ENCODE measurements around the gene KATNAL2. TPM values are rescaled to one million over a fixed set of nuclear protein-coding genes. Genes with fewer than 3 reads are reported as not detected.

KATNAL2 gene
- total and polyA plus RNA-seq, 2 donors from 2014 or later: 6.9 to 13.4 TPM

DNA sequence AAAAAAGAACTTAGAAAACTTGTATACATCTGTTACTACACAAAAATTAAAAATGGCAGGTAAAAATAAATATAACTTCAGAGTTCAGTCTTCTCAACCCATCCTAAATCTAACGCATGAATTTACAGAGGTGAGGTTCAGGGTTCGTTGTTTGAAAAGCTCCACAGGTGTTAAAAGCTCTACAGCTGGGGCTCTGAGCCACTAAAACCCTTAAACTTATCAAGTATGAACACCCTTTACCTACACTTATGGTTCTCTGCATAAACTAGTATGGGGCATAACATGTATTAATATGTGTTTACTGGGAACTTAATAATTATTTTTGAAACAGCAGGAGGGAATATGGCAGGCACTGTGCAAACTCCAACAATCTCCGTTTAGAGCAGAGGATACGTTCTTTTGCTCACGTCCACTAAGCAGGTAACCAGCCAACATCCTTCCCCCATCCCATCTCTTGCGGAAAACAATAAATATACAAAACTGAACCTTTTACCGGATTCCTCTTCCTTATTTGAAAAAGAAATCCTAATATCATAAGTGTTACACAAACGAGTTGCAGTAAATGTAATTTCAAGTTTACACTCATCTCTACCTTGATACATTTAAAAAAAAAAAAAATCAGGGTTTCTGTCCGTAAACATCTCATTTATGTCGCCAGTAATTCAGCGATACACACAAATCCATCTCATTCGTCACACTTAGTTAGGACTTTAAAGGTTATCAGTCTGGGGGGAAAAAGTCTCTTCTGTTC lies 1.4 kb upstream of the KATNAL2 start:
- Histone ChIP-seq H3K27ac (ENCODE audit: low read depth in 2 of 2, low read length in 2 of 2) (no peak overlapping the region), H3K36me3 (ENCODE audit: control insufficient read depth in 2 of 3, insufficient read depth in 3 of 3, low read length in 3 of 3) (no peaks in the 10 kb centered on the region), H3K4me1 (ENCODE audit: control insufficient read depth in 2 of 3, insufficient read depth in 2 of 3, low read depth in 1 of 3, low read length in 3 of 3) (peaks cover 0 to 9% (median 4%) of the 10 kb centered on the region in 3 donors), H3K9ac (ENCODE audit: low read length in 3 of 3) (peak overlapping the region; percentile 54 to 90 (median 85)), H3K9me3 (ENCODE audit: control insufficient read depth in 2 of 3, insufficient read depth in 1 of 3, low read length in 3 of 3) (no peaks in the 10 kb centered on the region), H3K4me3 (ENCODE audit: low read length in 3 of 3) (peak overlapping the region; percentile 91 to 99 (median 99)), H3K27me3 (ENCODE audit: control insufficient read depth, insufficient read depth, low read length) (no peaks in the 10 kb centered on the region)
- TF ChIP-seq, protein P1, sequence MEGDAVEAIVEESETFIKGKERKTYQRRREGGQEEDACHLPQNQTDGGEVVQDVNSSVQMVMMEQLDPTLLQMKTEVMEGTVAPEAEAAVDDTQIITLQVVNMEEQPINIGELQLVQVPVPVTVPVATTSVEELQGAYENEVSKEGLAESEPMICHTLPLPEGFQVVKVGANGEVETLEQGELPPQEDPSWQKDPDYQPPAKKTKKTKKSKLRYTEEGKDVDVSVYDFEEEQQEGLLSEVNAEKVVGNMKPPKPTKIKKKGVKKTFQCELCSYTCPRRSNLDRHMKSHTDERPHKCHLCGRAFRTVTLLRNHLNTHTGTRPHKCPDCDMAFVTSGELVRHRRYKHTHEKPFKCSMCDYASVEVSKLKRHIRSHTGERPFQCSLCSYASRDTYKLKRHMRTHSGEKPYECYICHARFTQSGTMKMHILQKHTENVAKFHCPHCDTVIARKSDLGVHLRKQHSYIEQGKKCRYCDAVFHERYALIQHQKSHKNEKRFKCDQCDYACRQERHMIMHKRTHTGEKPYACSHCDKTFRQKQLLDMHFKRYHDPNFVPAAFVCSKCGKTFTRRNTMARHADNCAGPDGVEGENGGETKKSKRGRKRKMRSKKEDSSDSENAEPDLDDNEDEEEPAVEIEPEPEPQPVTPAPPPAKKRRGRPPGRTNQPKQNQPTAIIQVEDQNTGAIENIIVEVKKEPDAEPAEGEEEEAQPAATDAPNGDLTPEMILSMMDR (IDR thresholded peaks at IDR 0.05; ENCODE audit: borderline replicate concordance, extremely low read depth, insufficient read depth): no peak
- DNase-seq (peak in 1 of 5 donors; percentile 3), FAIRE-seq (no peak)
- intact Hi-C loops (cut with DNase I): no loop called here

GRCh38 chr18:46916551-46917107 lies 773 bp upstream of the KATNAL2 start:
- TF ChIP-seq, protein P1 (IDR thresholded peaks at IDR 0.05; ENCODE audit: borderline replicate concordance, extremely low read depth, insufficient read depth): no peak
- FAIRE-seq (no peak), DNase-seq (peak in 2 of 5 donors; percentile 73 to 78)
- H3K4me1 ChIP-seq (ENCODE audit: control insufficient read depth in 2 of 3, insufficient read depth in 2 of 3, low read depth in 1 of 3, low read length in 3 of 3): peaks cover 0 to 9% (median 4%) of the 10 kb centered on the region in 3 donors
- intact Hi-C loops (cut with DNase I): no loop called here
- no peaks in the 10 kb centered on the region for H3K36me3 ChIP-seq (ENCODE audit: control insufficient read depth in 2 of 3, insufficient read depth in 3 of 3, low read length in 3 of 3)
- peak overlapping the region; percentile 57 to 83 for H3K27ac ChIP-seq (ENCODE audit: low read depth in 2 of 2, low read length in 2 of 2)
- no peaks in the 10 kb centered on the region for H3K9me3 ChIP-seq (ENCODE audit: control insufficient read depth in 2 of 3, insufficient read depth in 1 of 3, low read length in 3 of 3)
- H3K9ac ChIP-seq (ENCODE audit: low read length in 3 of 3): peak overlapping the region; percentile 54 to 90 (median 85)
- no peaks in the 10 kb centered on the region for H3K27me3 ChIP-seq (ENCODE audit: control insufficient read depth, insufficient read depth, low read length)
- peak overlapping the region; percentile 91 to 99 (median 99) for H3K4me3 ChIP-seq (ENCODE audit: low read length in 3 of 3)

GRCh38 chr18:46917803-46918600 lies 600 bp downstream of the KATNAL2 start:
- Histone ChIP-seq H3K27me3 (ENCODE audit: control insufficient read depth, insufficient read depth, low read length) (no peaks in the 10 kb centered on the region), H3K9ac (ENCODE audit: low read length in 3 of 3) (peak overlapping the region; percentile 58 to 91 (median 71)), H3K4me1 (ENCODE audit: control insufficient read depth in 2 of 3, insufficient read depth in 2 of 3, low read depth in 1 of 3, low read length in 3 of 3) (peaks cover 0 to 9% (median 4%) of the 10 kb centered on the region in 3 donors), H3K9me3 (ENCODE audit: control insufficient read depth in 2 of 3, insufficient read depth in 1 of 3, low read length in 3 of 3) (no peaks in the 10 kb centered on the region), H3K36me3 (ENCODE audit: control insufficient read depth in 2 of 3, insufficient read depth in 3 of 3, low read length in 3 of 3) (no peaks in the 10 kb centered on the region), H3K27ac (ENCODE audit: low read depth in 2 of 2, low read length in 2 of 2) (peak overlapping the region; percentile 96 to 97), H3K4me3 (ENCODE audit: low read length in 3 of 3) (peak overlapping the region; percentile 79 to 99 (median 81))
- intact Hi-C loops (cut with DNase I): no loop called here
- TF ChIP-seq, protein P1 (IDR thresholded peaks at IDR 0.05; ENCODE audit: borderline replicate concordance, extremely low read depth, insufficient read depth): no peak
- peak in 4 of 5 donors; percentile 70 to 87 (median 84) for DNase-seq
- FAIRE-seq: no peak
